Coronary artery (tissue), 2 donors: ENCODE results near the gene PRKN.

Experiments used
- DNase-seq: peaks from one replicate; pipeline ENCODE4 v3.0.0-alpha.2; 2017; ENCODE audit warnings: low spot score
- H3K27ac ChIP-seq, 2 donors: fragments of 200-600 bp; sonication (generic); one replicate each; pipeline ENCODE4 v1.5.1; 2016 to 2019
- H3K4me3 ChIP-seq: fragments of 200-600 bp; sonication (generic); 2 replicates; pipeline ENCODE4 v1.5.1; 2016; ENCODE audit warnings: mild to moderate bottlenecking, moderate library complexity
- CTCF ChIP-seq: fragments of 200-600 bp; sonication (generic); IDR thresholded peaks from one replicate; pipeline ENCODE4 v1.5.1; 2019; ENCODE audit warnings: antibody characterized with exemption

PRKN gene

GRCh38 chr6:161479376-161479775, 1248.2 kb downstream of the PRKN start:
- H3K27ac ChIP-seq = no peak overlapping the region
- no peak for TF ChIP-seq CTCF
- DNase-seq = no peak
- no peak overlapping the region for H3K4me3 ChIP-seq

DNA sequence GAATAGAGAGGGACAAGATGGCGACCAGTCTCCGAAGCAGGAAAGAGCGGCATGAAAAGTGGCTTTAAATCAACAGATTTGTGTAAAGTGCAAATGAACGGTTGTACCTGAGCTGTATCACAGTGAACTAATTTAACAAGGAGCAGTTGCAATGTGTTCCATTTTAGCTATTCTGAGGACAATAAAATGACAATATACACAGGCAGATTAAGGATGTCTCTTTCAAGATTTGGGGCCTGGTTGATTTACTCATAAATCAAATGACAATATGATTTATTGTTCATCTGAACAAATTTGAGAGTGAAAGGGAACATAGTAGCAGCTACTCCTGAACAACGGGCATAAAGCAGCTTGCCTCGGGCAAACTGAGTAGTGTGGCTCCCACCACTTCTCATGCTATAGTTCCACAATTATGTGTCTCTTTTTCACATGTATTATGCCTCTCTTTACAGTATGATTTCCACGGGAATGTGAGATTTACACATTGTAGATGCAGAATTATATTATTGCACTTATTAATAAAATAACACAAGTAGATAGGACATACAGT, 1249.6 kb downstream of the PRKN start:
- no peak overlapping the region for H3K4me3 ChIP-seq
- H3K27ac ChIP-seq = no peak overlapping the region
- no peak for TF ChIP-seq CTCF
- DNase-seq = no peak

DNA sequence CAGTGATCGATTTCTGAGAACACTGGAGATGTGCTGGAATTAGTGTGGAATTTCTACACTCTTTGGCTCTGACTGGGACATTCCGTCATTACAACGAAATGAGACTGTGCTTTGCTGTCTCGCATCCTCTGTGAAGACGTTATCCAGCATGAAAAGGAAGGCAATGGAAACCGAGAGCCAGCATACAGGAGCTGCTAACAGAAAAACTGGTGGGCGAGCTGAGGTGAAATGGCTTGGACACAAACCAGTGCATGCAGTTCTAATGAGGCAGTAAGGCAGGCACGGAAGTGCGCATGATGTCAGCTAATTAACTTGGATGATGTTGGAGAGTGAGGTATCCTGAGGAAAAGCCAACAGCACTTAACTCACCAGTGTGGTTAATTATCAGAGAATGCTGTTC, 1250.9 kb downstream of the PRKN start:
- DNase-seq = no peak
- Histone ChIP-seq H3K4me3 (no peak overlapping the region), H3K27ac (peak overlapping the region in 1 of 2 donors; percentile 51)
- TF ChIP-seq CTCF = no peak

GRCh38 chr6:161465403-161465802, 1262.2 kb downstream of the PRKN start:
- Histone ChIP-seq H3K4me3 (no peak overlapping the region), H3K27ac (no peak overlapping the region)
- no peak for DNase-seq
- TF ChIP-seq CTCF = no peak

DNA sequence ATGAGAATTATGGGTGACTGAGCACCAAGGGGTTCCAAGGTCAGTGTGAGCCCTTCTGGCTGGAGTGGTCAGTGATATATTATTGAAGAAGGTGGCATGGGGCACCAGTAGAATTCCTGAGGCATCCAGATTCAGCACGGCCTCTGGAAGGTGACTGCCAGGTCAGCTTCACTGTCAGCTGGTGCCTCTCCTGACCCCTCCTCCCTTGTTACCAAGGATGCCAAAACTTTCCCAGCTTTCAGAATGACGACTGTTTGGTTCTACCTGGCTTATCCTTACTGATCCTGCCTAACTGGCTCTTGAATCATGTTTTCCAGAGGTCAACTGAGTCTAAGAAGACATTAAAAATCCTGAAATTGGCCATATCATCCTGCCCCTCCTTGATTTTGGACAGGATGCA, 1264.5 kb downstream of the PRKN start:
- no peak for TF ChIP-seq CTCF
- Histone ChIP-seq H3K4me3 (no peak overlapping the region), H3K27ac (no peak overlapping the region)
- no peak for DNase-seq

DNA sequence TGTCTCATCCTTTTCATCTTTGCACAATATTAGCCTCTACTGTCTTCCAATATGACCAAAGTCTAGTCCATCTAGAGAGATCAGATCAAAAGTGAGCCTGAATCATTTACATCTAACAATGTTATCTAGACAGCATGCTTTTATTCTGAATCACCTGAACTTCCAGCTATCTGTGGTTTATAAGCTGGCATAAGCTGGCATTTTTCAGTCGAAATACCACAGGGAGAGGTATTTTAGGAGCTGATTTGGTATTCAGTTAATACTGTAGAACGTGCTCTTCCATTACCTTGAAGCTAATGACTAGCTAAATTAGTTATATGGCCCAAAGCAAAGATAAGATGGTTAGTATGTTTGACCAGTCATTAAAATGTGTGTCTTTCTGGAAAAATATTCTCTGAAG, 1265.4 kb downstream of the PRKN start:
- H3K4me3 ChIP-seq = no peak overlapping the region
- no peak for TF ChIP-seq CTCF

GRCh38 chr6:161459008-161459615, 1268.5 kb downstream of the PRKN start:
- TF ChIP-seq CTCF = no peak
- H3K27ac ChIP-seq = no peak overlapping the region
- no peak for DNase-seq
- H3K4me3 ChIP-seq = no peak overlapping the region

More for the DNA sequence above, 1265.4 kb downstream of the PRKN start:
- no peak overlapping the region for H3K27ac ChIP-seq
- no peak for DNase-seq
